ENCODE results near the gene TSBP1.
A peak's percentile ranks its signal among the peaks of the same experiment; 100 is the strongest.

DNA sequence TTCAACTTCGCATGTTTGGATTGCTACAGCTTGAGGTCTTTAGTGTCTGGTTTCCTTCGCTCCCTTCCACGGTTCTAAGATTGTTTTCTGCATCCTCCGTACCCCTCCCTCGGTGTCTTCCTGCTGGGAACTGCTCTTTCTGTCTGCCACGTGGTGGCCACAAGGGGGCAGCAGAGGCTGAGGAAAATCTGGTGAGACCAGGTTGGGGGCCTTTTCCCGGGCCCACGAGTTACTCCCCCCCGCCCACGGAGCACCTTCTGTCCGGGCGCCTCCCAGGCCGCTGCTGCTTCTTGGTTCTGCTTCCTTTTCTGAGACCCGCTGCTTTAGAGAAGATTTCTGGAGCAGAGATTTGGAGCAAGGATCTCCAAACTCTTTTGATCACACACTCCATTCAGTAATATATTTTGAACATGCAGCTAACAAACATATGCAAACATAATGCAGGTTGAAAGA is 126.7 kb downstream of the TSBP1 start:
- TF ChIP-seq CTCF (conservative IDR thresholded peaks at IDR 0.05; ENCODE audit: low read depth, low read length) (peak; percentile 97), EZH2 (IDR thresholded peaks at IDR 0.05; ENCODE audit: borderline replicate concordance, low read depth, low read length, poor library complexity, severe bottlenecking) (no peak)

All from A673 (cell line).